ENCODE data around the gene CFAP298. TPM values are rescaled to one million over a fixed set of nuclear protein-coding genes. Genes with fewer than 3 reads are reported as not detected.

CFAP298 gene, protein sequence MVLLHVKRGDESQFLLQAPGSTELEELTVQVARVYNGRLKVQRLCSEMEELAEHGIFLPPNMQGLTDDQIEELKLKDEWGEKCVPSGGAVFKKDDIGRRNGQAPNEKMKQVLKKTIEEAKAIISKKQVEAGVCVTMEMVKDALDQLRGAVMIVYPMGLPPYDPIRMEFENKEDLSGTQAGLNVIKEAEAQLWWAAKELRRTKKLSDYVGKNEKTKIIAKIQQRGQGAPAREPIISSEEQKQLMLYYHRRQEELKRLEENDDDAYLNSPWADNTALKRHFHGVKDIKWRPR
- total RNA-seq: 53.3 and 56.0 TPM in 2 replicates

GRCh38 chr21:32612075-32612998 lies at the start of gene CFAP298:
Gene CFAP298, minus strand, starts transcription at chr21:32612377. Its CDS starts 134 bp downstream, at chr21:32612243.

DNA sequence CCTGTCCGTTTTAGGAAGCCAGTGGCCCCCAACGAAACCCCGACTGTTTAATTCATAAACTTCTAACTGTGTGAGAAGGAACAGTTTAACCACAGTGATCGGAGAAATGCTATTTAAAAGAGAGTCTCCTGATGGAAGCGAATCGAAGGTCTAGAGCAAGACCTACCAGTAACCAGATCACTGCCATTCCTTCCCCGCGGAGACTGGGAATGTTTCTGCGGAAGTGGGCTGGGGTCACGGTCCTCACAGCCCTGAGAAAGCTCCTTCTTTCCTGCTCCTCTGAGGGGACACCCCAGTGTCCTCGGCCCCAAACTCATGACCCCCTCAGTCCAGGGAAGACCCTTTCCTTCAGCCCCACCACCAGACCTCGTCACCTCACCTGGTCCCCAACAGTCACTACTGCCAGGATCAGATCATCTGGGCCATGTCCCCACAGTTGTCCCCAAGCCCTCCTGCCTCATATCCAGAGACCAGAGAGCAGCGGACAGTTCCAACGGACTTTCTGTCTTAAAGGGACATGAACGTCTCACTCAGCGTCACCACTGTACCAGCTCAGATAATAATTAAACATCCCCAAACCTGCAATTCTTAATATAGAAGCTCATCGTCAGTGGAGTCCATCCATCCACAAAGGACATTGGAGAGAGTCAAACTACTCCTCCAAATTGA lies 27.0 kb downstream of the CFAP298 start, which contains the start of gene TCP10L:
Gene TCP10L, minus strand, starts transcription at position 482 of the 669 bp plus-strand sequence. CDS start 1,219 bp downstream, outside the sequence.

Other genes starting within 250 kb of the CFAP298 start
- gene URB1, start 219.4 kb downstream of the CFAP298 start, total RNA-seq: 19.7 and 26.6 TPM in 2 replicates
- gene EVA1C, start 199.7 kb downstream of the CFAP298 start, total RNA-seq: 12.3 and 26.4 TPM in 2 replicates
- gene TCP10L, start 26.9 kb downstream of the CFAP298 start, total RNA-seq: 0.21 TPM in 1 of 2 replicates, not detected in the other
- 2.2 and 3.2 TPM in 2 replicates for gene SYNJ1, start 115.6 kb upstream of the CFAP298 start, total RNA-seq
- gene PAXBP1, start 159.4 kb upstream of the CFAP298 start, total RNA-seq: 13.3 and 15.5 TPM in 2 replicates

All from airway epithelial cell (primary cell).